HTR-8/SVneo (cell line): ENCODE measurements around the gene FRMD6.

Source experiments
- DNase-seq: peaks from one replicate; pipeline ENCODE4 v3.0.0; 2011; ENCODE audit warnings: low spot score, mixed read lengths; ENCODE audit not compliant: insufficient read length
- FAIRE-seq: peaks from 2 replicates; lab custom pipeline; 2011; peaks lifted over from hg19 to GRCh38; lab: Jason Lieb, UNC

The FRMD6 gene

GRCh38 chr14:51661504-51661903 lies 9.8 kb downstream of the FRMD6 start:
- FAIRE-seq (no peak), DNase-seq (no peak)

- FAIRE-seq: no peak
- DNase-seq: no peak
Observed at GRCh38 chr14:51663783-51664326, 12.1 kb downstream of the FRMD6 start.

DNA sequence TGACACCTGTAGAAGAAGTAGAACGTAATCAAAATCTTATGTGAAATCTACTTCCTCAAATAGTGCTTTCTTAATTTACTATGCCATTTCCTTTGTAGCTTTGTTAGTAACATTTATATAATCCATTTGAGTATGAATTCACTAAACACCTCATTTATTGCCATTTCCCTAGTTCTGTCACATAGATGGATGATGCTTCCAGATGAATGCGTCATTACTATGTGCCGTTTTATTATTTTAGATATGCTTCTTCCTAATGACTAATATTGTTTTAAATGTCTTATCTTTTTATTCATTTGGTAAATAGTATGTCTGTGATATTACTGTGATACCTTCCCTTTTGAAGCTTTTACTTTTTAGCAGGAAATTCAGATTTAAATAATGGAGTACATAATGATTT lies 14.4 kb downstream of the FRMD6 start:
- FAIRE-seq: no peak
- DNase-seq: no peak

- DNase-seq (no peak), FAIRE-seq (no peak)
Observed at GRCh38 chr14:51666826-51667225, 15.1 kb downstream of the FRMD6 start.

DNA sequence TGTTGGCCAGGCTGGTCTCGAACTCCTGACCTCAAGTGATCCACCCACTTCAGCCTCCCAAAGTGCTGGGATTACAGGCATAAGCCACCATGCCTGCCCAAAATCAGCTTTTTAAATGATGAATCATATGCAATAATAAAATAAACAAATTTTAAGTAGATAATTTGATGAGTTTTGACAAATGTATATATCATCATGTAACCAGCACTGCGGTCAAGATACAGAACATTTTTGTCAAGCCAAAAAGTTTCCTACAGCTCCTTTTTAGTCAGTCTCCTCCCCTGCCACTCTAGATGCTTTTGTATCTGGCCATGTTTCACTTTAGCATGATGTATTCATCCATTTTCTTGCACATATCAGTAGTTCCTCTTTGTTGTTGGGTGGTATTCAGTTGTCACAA lies 17.2 kb downstream of the FRMD6 start:
- FAIRE-seq (no peak), DNase-seq (no peak)

DNA sequence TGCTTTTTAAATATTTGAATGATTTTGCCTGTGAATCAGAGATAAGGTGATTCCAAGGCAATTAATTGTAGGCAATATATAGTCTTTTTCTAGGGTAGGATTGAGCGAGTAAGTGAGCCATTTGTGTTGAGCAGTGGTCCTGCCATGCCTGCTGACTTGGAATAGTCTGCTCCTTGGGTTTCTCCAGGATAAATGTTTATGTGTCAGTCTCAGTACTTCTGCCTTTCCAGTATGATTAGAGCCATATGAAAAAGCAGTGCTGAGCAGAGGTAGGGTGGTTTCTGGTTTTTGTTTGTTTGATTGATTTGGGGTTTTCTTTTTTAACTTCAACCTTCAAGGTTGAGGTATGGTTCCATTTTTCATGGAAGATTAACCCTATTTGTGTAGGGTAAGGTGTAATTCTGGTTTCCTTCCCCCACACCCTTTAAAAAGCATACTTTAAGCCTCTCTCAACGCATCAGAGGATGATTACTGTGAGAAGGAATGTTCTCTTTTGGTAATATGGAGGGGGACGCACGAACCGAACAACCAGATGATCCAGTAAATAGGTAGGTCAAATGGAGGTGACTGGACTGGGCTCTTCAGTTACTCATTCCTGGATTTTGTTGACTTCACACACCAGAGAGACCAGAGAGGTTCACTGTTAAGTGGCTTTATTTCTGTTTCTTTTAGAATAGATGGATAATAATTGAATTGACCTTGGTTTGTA lies 22.7 kb downstream of the FRMD6 start:
- DNase-seq (no peak), FAIRE-seq (no peak)

- no peak for DNase-seq
Observed at GRCh38 chr14:51676549-51676948, 24.8 kb downstream of the FRMD6 start.

DNA sequence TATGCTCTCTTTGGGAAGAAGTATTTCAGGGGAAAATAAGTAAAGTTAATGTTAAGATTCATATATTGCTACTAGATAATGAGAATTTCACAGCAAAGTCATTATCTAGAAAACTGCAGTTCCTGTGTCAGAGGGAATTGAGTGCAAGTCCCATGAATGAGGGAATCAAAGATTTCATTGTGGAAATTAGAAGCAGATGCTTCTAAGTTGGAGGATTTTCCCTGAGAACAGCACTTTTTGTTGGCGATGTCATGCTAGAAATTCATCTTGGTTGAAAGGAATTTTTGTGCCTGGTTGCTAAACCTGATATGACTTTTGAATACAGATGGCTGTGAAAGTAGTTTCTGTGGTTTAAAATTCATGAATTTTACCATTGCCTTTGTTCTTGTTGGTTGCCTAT lies 25.6 kb downstream of the FRMD6 start:
- DNase-seq: no peak
- FAIRE-seq: no peak

More at GRCh38 chr14:51676549-51676948, 24.8 kb downstream of the FRMD6 start:
- FAIRE-seq: no peak

- no peak for DNase-seq
- FAIRE-seq: peak; percentile 51
Observed at GRCh38 chr14:51677738-51678137, 26.0 kb downstream of the FRMD6 start.

- FAIRE-seq (no peak), DNase-seq (no peak)
Observed at GRCh38 chr14:51680031-51680430, 28.3 kb downstream of the FRMD6 start.

- FAIRE-seq (no peak), DNase-seq (no peak)
Observed at GRCh38 chr14:51681411-51681810, 29.7 kb downstream of the FRMD6 start.

- FAIRE-seq: no peak
- no peak for DNase-seq
Observed at GRCh38 chr14:51682411-51682810, 30.7 kb downstream of the FRMD6 start.

GRCh38 chr14:51684760-51685159 lies 33.0 kb downstream of the FRMD6 start:
- FAIRE-seq (no peak), DNase-seq (no peak)

DNA sequence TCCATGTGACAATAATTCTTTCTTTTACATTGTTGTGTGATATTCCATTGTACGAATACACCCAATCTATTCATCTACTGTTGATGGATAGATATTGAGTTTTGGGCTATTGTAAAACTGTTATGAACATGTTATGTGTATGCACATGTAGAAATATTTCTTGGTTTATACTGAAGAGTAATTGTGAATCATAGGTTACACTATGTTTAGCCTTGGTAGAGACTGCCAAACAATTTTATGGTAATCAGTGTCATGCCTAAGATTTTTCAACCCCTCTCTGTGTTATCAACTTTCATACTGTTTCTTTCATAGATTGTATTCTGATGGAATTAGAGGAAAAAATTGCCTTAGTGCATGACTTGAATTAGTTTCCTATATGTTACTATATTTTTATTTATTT lies 39.5 kb downstream of the FRMD6 start:
- no peak for FAIRE-seq
- no peak for DNase-seq

DNA sequence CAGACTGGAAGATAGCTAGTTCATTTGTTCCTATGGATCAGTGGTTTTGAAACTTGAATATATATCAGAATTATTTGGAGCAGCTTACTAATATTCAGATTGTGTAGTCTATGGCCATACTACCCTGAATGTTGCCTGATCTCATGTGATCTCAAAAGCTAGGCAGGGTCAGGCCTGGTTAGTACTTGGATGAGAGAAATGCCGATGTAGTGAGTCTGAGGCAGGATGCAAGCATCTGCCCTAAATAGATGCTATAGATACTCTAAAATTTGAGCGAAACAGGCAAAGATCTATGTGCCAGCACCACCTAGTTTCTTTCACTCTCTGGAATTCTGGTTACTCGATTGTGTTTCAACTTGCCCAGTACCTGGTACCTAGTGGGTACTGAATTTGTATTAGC lies 40.9 kb downstream of the FRMD6 start:
- no peak for FAIRE-seq

GRCh38 chr14:51697848-51698247 lies 46.1 kb downstream of the FRMD6 start:
- no peak for FAIRE-seq
- DNase-seq: no peak

More for the DNA sequence above, 40.9 kb downstream of the FRMD6 start:
- DNase-seq: no peak

- FAIRE-seq: no peak
- DNase-seq: no peak
Observed at GRCh38 chr14:51701951-51702350, 50.2 kb downstream of the FRMD6 start.

GRCh38 chr14:51703787-51704186 lies 52.1 kb downstream of the FRMD6 start:
- DNase-seq (no peak), FAIRE-seq (no peak)

- FAIRE-seq (no peak), DNase-seq (no peak)
Observed at GRCh38 chr14:51704545-51704944, 52.8 kb downstream of the FRMD6 start.

- FAIRE-seq (no peak), DNase-seq (no peak)
Observed at GRCh38 chr14:51707327-51707726, 55.6 kb downstream of the FRMD6 start.

- FAIRE-seq (no peak), DNase-seq (no peak)
Observed at GRCh38 chr14:51711505-51711904, 59.8 kb downstream of the FRMD6 start.

GRCh38 chr14:51715250-51715649 lies 63.5 kb downstream of the FRMD6 start:
- no peak for DNase-seq
- no peak for FAIRE-seq
